IMR-90 (cell line): ENCODE measurements around the gene RPS6KA2.

Source experiments
- CTCF ChIP-seq: conservative IDR thresholded peaks from 2 replicates; pipeline ENCODE4 v1.5.1; 2012; ENCODE audit warnings: mild to moderate bottlenecking, low read depth, low read length, improper control_type of control experiment
- POLR2A ChIP-seq: IDR thresholded peaks from 2 replicates; pipeline ENCODE4 v1.6.1; 2012; ENCODE audit warnings: mild to moderate bottlenecking, low read depth, low read length
- USF2 ChIP-seq: fragments of 150-350 bp; IDR thresholded peaks from 2 replicates; pipeline ENCODE4 v1.6.1; 2017; ENCODE audit warnings: mild to moderate bottlenecking, antibody characterized with exemption, low read length, low read depth

GRCh38 chr6:166560222-166560621, 66.8 kb downstream of the RPS6KA2 start:
- no peak for TF ChIP-seq POLR2A
- TF ChIP-seq CTCF, result no peak
- no peak for TF ChIP-seq USF2
